H1 (cell line): Measurements from ENCODE around the gene BNC2. TPM values are rescaled to one million over a fixed set of nuclear protein-coding genes. Genes with fewer than 3 reads are reported as not detected.

Source experiments
- CBX5 ChIP-seq: fragments of 300-800, 300-1000 bp; sonication (generic); IDR thresholded peaks from 2 replicates; pipeline ENCODE4 v1.7.1; 2016; ENCODE audit warnings: antibody characterized with exemption, low read length, low read depth
- E2F6 ChIP-seq: IDR thresholded peaks from 2 replicates; pipeline ENCODE4 v1.6.1; 2012; ENCODE audit warnings: inconsistent platforms
- HDAC2 ChIP-seq, 2 experiments: fragments of 300-600 bp in 1 of 2; sonication (generic) in 1 of 2; IDR thresholded peaks; 2 replicates each; pipeline ENCODE4 v1.6.1; 2011 to 2012; ENCODE audit warnings: low read depth in 2 of 2, low read length in 2 of 2, mild to moderate bottlenecking in 2 of 2, moderate library complexity in 2 of 2, borderline replicate concordance in 1 of 2, inconsistent platforms in 1 of 2
- SRF ChIP-seq: IDR thresholded peaks from 2 replicates; pipeline ENCODE4 v1.6.1; 2011; ENCODE audit warnings: mild to moderate bottlenecking, low read depth, low read length, moderate library complexity
- polyA plus RNA-seq, 7 experiments: library from polyadenylated mRNA; depleted of rRNA in 3 of 7; stranded (reverse) in 5 of 7; unstranded in 2 of 7; fragments of >200 nt in 5 of 7; fragments of 200-250 nt in 2 of 7; gene quantifications; 1 replicate in 5 of 7; 2 replicates in 1 of 7; 4 replicates in 1 of 7; pipeline versions ENCODE4 v1.2.1 to v1.2.3, GENCODE V29; 2011 to 2013; ENCODE audit warnings: missing spikeins in 2 of 7, mixed read lengths in 2 of 7
- total RNA-seq: library from RNA; stranded (reverse); fragmentation: NEBNext Ultra II Directional; extraction: Animal tissue kit (Norgen Biotek cat#: 25700); gene quantifications from 2 replicates; pipeline ENCODE4 v1.2.1, GENCODE V29; 2021

The BNC2 gene
- total and polyA plus RNA-seq, 2 of the 8 experiments (the other 6 are each of a cell fraction or from before 2014, with no cell fraction given) = 16.0 to 26.8 TPM

- TF ChIP-seq E2F6 = no peak
- no peak for TF ChIP-seq SRF
- TF ChIP-seq HDAC2 (IDR thresholded peaks at IDR 0.05; ENCODE audit: borderline replicate concordance in 1 of 2, low read depth in 2 of 2, low read length in 2 of 2) = no peak
- TF ChIP-seq CBX5 = no peak
These were observed 457.7 kb downstream of the BNC2 start (continued) for GRCh38 chr9:16412740-16413139.
